ENCODE measurements around the gene RNU6-8.

The RNU6-8 gene

DNA sequence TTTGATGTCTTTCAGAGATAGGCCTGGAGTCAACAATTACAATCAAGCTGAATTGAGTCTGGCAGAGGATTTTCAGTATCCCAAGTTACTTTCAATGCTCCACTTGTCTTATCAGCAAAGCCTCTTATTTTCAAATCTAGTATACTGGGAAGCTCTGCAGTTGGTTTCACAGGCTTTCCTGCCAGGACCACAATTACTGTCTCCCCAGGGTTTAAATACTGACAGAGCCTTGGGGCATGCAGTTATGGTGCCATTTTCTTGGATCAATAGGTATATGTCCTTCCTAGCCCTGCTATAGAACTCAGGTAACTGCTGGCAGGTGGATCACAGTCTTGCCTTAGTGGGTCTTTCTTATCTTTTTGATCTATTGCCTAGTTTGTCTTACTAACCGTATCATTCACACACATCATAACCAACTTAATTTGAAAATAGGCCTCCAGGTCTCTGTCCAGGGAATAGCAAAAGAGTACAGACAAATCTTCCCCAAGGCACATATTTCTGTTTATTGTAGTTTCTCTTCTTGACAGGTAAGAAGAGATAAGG, 22.4 kb upstream of the RNU6-8 start:
- no peak overlapping the region for H3K27ac Mint-ChIP-seq
- no peaks in the 10 kb centered on the region for H3K9me3 Mint-ChIP-seq
- no peak for DNase-seq
- no peaks in the 10 kb centered on the region for H3K36me3 Mint-ChIP-seq
- H3K4me1 Mint-ChIP-seq, result no peaks in the 10 kb centered on the region
- no peaks in the 10 kb centered on the region for H3K27me3 Mint-ChIP-seq
- CTCF ChIA-PET, result interaction anchor here (0.7 to 1.1 kb wide), 2 partner anchors 299 to 720 kb away, joined by 3 to 4 read pairs; no protein-coding TSS in a partner anchor
- H3K4me3 Mint-ChIP-seq, result no peak overlapping the region

GRCh38 chr14:32224737-32225377, 21.8 kb upstream of the RNU6-8 start:
- CTCF ChIA-PET, result interaction anchor here (0.7 to 1.1 kb wide), 2 partner anchors 299 to 719 kb away, joined by 3 to 4 read pairs; no protein-coding TSS in a partner anchor
- H3K4me1 Mint-ChIP-seq, result no peaks in the 10 kb centered on the region
- no peak overlapping the region for H3K27ac Mint-ChIP-seq
- H3K4me3 Mint-ChIP-seq, result no peak overlapping the region
- DNase-seq, result no peak
- H3K27me3 Mint-ChIP-seq, result no peaks in the 10 kb centered on the region
- H3K36me3 Mint-ChIP-seq, result no peaks in the 10 kb centered on the region
- no peaks in the 10 kb centered on the region for H3K9me3 Mint-ChIP-seq

DNA sequence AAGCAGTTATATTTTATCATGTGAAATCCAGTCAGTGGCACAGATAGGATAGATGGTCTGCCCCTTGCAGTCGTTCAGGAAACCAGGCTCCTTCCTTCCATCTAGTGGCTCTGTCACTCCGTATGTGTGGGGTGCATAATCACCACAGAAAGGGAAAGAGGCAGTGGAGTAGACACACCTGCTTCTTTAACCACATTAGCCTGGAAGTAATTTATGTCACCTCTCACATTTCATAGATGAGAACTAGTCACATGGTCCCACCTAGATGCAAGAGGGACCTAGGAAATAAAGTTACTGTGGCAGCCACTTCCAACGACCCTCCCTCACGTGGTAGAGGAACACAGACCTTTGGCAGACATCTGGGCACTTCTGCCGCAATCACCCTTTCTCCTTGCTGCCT, 14.2 kb upstream of the RNU6-8 start:
- no peaks in the 10 kb centered on the region for H3K36me3 Mint-ChIP-seq
- H3K27me3 Mint-ChIP-seq, result no peaks in the 10 kb centered on the region
- H3K27ac Mint-ChIP-seq, result no peak overlapping the region
- H3K4me3 Mint-ChIP-seq, result no peak overlapping the region
- no peaks in the 10 kb centered on the region for H3K9me3 Mint-ChIP-seq
- CTCF ChIA-PET, result no interaction called here
- no peak for DNase-seq
- H3K4me1 Mint-ChIP-seq, result peaks cover 5% of the 10 kb centered on the region

DNA sequence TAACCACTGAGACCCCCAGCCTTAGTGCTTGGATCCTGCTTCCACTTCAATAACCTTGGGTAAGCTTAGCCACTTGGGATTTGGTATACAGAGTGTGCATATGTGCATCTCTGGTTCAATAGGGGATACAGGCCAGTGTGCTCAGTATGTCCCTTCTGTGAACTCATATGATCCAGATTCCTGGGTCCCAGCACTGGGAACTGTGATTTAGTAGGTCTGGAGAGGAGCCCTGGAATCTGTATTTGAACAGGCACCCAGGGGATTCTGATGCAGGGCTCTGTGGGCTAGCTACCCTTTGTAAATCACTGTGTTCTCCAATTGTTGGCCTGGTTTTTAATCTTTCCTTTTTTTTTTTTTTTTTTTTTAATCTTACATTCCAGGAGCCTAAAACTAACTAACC, 9.8 kb upstream of the RNU6-8 start:
- Mint-ChIP-seq H3K27ac (no peak overlapping the region), H3K9me3 (no peaks in the 10 kb centered on the region), H3K4me1 (peaks cover 5% of the 10 kb centered on the region), H3K27me3 (peaks cover 4% of the 10 kb centered on the region), H3K4me3 (no peak overlapping the region), H3K36me3 (no peaks in the 10 kb centered on the region)
- CTCF ChIA-PET, result interaction anchor here (1.7 kb wide), 1 partner anchor 139 kb away, joined by 5 read pairs; no protein-coding TSS in a partner anchor
- DNase-seq, result no peak

DNA sequence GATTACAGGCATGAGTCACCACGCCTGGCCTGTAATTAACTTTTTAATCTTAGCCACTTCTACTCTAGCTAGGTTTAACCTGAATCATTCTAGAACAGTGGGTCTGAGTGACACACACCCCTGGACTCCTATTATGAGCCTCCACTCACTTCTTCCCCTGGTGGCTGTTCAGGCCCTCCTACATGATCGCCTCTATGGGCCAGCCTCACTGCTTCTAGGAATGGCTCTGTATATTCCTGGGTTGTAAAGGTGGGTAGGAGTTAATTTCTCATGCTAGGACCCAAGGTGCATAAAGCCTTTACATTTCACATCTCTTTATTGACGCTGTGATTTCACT, 8.0 kb upstream of the RNU6-8 start:
- Mint-ChIP-seq H3K27ac (no peak overlapping the region), H3K27me3 (peaks cover 10% of the 10 kb centered on the region), H3K4me1 (peaks cover 7% of the 10 kb centered on the region), H3K36me3 (no peaks in the 10 kb centered on the region), H3K4me3 (no peak overlapping the region), H3K9me3 (no peaks in the 10 kb centered on the region)
- CTCF ChIA-PET, result no interaction called here
- no peak for DNase-seq

DNA sequence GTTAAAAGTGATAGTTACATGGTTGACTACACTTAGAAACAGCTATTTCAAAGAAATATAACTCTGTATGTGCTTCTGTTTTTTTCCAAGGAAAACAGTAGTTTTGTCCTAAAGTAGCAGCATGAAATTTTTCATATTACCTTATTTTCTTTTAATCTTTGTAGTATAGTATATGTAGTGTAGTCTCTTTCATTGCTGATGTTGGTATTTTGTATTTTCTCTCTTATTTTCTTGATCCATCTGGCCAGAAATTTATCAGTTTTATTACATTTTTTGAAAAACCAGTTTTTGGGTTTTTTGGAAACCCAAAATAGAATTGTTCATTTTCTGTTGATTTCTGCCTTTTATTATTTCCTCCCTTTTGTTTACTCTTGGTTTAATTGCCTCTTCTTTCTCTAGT, 6.4 kb upstream of the RNU6-8 start:
- no peak overlapping the region for H3K4me3 Mint-ChIP-seq
- H3K4me1 Mint-ChIP-seq, result peaks cover 14% of the 10 kb centered on the region
- CTCF ChIA-PET, result no interaction called here
- DNase-seq, result no peak
- peaks cover 10% of the 10 kb centered on the region for H3K27me3 Mint-ChIP-seq
- H3K27ac Mint-ChIP-seq, result no peak overlapping the region
- no peaks in the 10 kb centered on the region for H3K36me3 Mint-ChIP-seq
- H3K9me3 Mint-ChIP-seq, result no peaks in the 10 kb centered on the region

DNA sequence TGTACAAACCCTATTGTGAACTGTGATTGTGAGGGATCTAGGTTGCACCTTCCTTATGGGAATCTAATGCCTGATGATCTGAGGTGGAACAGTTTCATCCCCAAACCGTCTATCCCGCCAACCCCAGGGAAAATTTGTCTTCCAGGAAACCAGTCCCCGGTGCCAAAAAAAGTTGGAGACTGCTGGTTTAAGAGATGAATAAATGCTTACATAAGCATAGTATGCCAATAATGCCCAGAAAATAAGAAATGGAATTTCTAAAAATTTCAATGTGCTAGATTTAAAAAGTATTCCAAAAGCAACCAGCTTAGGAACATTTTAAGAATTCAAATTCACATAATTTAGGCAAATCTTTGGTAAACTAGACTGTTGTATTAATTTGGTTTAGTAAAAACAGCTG, 5.4 kb upstream of the RNU6-8 start:
- Mint-ChIP-seq H3K27ac (no peak overlapping the region), H3K4me3 (no peak overlapping the region), H3K27me3 (peaks cover 10% of the 10 kb centered on the region), H3K9me3 (no peaks in the 10 kb centered on the region), H3K4me1 (peaks cover 23% of the 10 kb centered on the region), H3K36me3 (no peaks in the 10 kb centered on the region)
- DNase-seq, result no peak
- CTCF ChIA-PET, result no interaction called here

GRCh38 chr14:32206552-32206951, 3.5 kb upstream of the RNU6-8 start:
- Mint-ChIP-seq H3K27me3 (peaks cover 14% of the 10 kb centered on the region), H3K36me3 (no peaks in the 10 kb centered on the region), H3K4me3 (no peak overlapping the region), H3K9me3 (no peaks in the 10 kb centered on the region), H3K27ac (no peak overlapping the region), H3K4me1 (peaks cover 38% of the 10 kb centered on the region)
- CTCF ChIA-PET, result interaction anchor here (0.7 to 1.8 kb wide), 2 partner anchors 46 to 168 kb away, joined by 3 to 6 read pairs; no protein-coding TSS in a partner anchor
- DNase-seq, result no peak

DNA sequence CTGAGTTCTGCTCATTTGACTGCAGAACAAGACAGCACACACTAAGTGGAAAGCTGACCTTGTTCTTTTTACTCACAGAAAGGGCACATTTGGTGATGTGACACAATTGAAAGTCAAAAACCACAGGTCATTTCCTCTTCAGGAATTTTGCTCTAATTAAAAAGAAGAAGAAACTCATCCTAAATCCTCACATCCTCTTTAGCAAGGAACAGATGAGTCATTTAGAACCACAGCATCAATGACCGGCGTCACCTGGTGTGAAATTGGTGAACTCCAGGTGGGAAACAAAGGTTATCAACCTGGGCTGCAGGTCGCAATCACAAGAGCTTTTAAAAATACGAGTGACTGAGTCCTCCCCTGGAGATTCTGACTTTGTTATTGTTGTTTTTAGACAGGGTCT, 2.9 kb upstream of the RNU6-8 start:
- no peaks in the 10 kb centered on the region for H3K9me3 Mint-ChIP-seq
- H3K36me3 Mint-ChIP-seq, result no peaks in the 10 kb centered on the region
- peaks cover 14% of the 10 kb centered on the region for H3K27me3 Mint-ChIP-seq
- H3K4me1 Mint-ChIP-seq, result peaks cover 41% of the 10 kb centered on the region
- CTCF ChIA-PET, result interaction anchor here (0.7 kb wide), 1 partner anchor 168 kb away, joined by 3 read pairs; no protein-coding TSS in a partner anchor
- no peak overlapping the region for H3K27ac Mint-ChIP-seq
- no peak overlapping the region for H3K4me3 Mint-ChIP-seq
- no peak for DNase-seq

- Mint-ChIP-seq H3K9me3 (no peaks in the 10 kb centered on the region), H3K27me3 (peaks cover 14% of the 10 kb centered on the region), H3K27ac (no peak overlapping the region), H3K36me3 (no peaks in the 10 kb centered on the region), H3K4me1 (peaks cover 45% of the 10 kb centered on the region), H3K4me3 (no peak overlapping the region)
- CTCF ChIA-PET, result no interaction called here
- DNase-seq, result no peak
Observed at GRCh38 chr14:32205554-32205953, 2.5 kb upstream of the RNU6-8 start.

GRCh38 chr14:32203928-32204357, 874 bp upstream of the RNU6-8 start:
- Mint-ChIP-seq H3K36me3 (no peaks in the 10 kb centered on the region), H3K4me3 (peak overlapping the region; percentile 82), H3K27ac (peak overlapping the region; percentile 89), H3K4me1 (peaks cover 49% of the 10 kb centered on the region), H3K27me3 (peaks cover 14% of the 10 kb centered on the region), H3K9me3 (no peaks in the 10 kb centered on the region)
- CTCF ChIA-PET, result interaction anchor here (1.0 to 1.5 kb wide), 2 partner anchors 48 to 128 kb away, joined by 5 to 6 read pairs; no protein-coding TSS in a partner anchor
- peak; percentile 43 for DNase-seq

DNA sequence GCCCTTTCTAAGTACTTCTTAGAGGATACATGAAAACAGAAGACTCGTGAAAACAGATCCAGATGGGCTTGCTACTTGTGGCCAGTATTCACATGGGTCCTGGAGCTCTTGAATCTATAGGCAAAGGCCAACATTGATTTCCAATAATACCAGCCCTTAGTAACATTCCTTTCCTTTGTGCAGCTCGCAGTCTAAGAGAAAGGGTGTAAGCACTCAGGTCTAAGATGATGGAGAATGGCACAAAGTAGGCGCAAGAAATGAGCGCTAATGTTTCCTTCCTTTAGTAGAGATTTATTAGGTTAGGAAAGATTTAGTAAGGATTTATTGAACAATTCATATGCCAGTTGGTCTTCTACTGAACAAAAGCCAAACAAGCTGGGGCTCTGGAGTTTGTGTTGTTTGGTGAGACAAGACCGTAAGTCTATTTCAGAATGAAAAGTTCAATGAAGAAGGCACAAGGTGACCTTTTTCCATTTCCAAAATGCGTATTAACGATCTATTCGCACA, 525 bp downstream of the RNU6-8 start:
- Mint-ChIP-seq H3K9me3 (no peaks in the 10 kb centered on the region), H3K36me3 (no peaks in the 10 kb centered on the region), H3K27me3 (peaks cover 9% of the 10 kb centered on the region), H3K4me1 (peaks cover 51% of the 10 kb centered on the region), H3K4me3 (peak overlapping the region; percentile 82), H3K27ac (peak overlapping the region; percentile 89)
- no peak for DNase-seq
- CTCF ChIA-PET, result interaction anchor here (1.5 kb wide), 1 partner anchor 126 kb away, joined by 5 read pairs; no protein-coding TSS in a partner anchor

GRCh38 chr14:32201816-32202490, 1.1 kb downstream of the RNU6-8 start, which contains the start of gene RNU6-7:
TSS of gene RNU6-7 (plus strand) at chr14:32202045.
- H3K4me1 Mint-ChIP-seq, result peaks cover 51% of the 10 kb centered on the region
- no peaks in the 10 kb centered on the region for H3K9me3 Mint-ChIP-seq
- H3K27ac Mint-ChIP-seq, result peak within 1 kb of the TSS; percentile 89
- no peaks in the 10 kb centered on the region for H3K36me3 Mint-ChIP-seq
- peak within 1 kb of the TSS; percentile 82 for H3K4me3 Mint-ChIP-seq
- peak; percentile 37 for DNase-seq
- CTCF ChIA-PET, result no interaction called here
- H3K27me3 Mint-ChIP-seq, result peaks cover 11% of the 10 kb centered on the region

GRCh38 chr14:32201193-32201815, 1.8 kb downstream of the RNU6-8 start:
- H3K4me3 Mint-ChIP-seq, result peak overlapping the region; percentile 82
- H3K27me3 Mint-ChIP-seq, result peaks cover 10% of the 10 kb centered on the region
- no peaks in the 10 kb centered on the region for H3K9me3 Mint-ChIP-seq
- H3K27ac Mint-ChIP-seq, result peak overlapping the region; percentile 89
- CTCF ChIA-PET, result no interaction called here
- H3K36me3 Mint-ChIP-seq, result no peaks in the 10 kb centered on the region
- peaks cover 46% of the 10 kb centered on the region for H3K4me1 Mint-ChIP-seq
- DNase-seq, result peak; percentile 82
